Thyroid gland (tissue), 4 donors: ENCODE results near the gene CNTN5. TPM values are rescaled to one million over a fixed set of nuclear protein-coding genes. Genes with fewer than 3 reads are reported as not detected.

Source experiments
- DNase-seq, 2 donors: peaks; one replicate each; pipeline ENCODE4 v3.0.0-alpha.2; 2019
- H3K27ac ChIP-seq, 3 donors: fragments of 200-600 bp; sonication (generic); 1 replicate in 2 of 3; 2 replicates in 1 of 3; pipeline ENCODE4 v1.5.1; 2016 to 2019; ENCODE audit warnings: mild to moderate bottlenecking in 1 of 3, moderate library complexity in 1 of 3
- H3K27me3 ChIP-seq: fragments of 200-600 bp; sonication (generic); one replicate; pipeline ENCODE4 v1.5.1; 2019
- H3K36me3 ChIP-seq, 2 donors: fragments of 200-600 bp; sonication (generic); one replicate each; pipeline ENCODE4 v1.5.1; 2016 to 2019
- H3K4me1 ChIP-seq, 2 donors: fragments of 200-600 bp; sonication (generic); one replicate each; pipeline ENCODE4 v1.5.1; 2017 to 2019
- H3K4me3 ChIP-seq, 3 donors: fragments of 200-600 bp; sonication (generic); replicated peaks in 1 of 3; 1 replicate in 2 of 3; 2 replicates in 1 of 3; pipeline ENCODE4 v1.5.1; 2016; ENCODE audit warnings: mild to moderate bottlenecking in 1 of 3
- H3K9me3 ChIP-seq: fragments of 200-600 bp; sonication (generic); one replicate; pipeline ENCODE4 v1.5.1; 2017
- CTCF ChIP-seq, 6 experiments: fragments of 200-600 bp in 3 of 6; fragments of 450-650 bp in 3 of 6; sonication (generic) in 3 of 6; IDR thresholded peaks; one replicate each; pipeline ENCODE4 v1.5.1; 2016 to 2019; ENCODE audit warnings: antibody characterized with exemption in 6 of 6, mild to moderate bottlenecking in 2 of 6, inconsistent platforms in 1 of 6, moderate library complexity in 1 of 6
- POLR2A ChIP-seq, 2 donors: fragments of 450-650 bp; IDR thresholded peaks; one replicate each; pipeline ENCODE4 v1.6.1; 2017; ENCODE audit warnings: antibody characterized with exemption in 2 of 2, mild to moderate bottlenecking in 2 of 2, moderate library complexity in 1 of 2
- WGBS, 2 donors: methylation state at CpG; one replicate each; pipeline ENCODE4 v1.1.5; 2017; 5-methylcytosine and 5-hydroxymethylcytosine counted together
- intact Hi-C: fragments of 100-400 bp; cut with DNase I; formaldehyde crosslinking; loops from one replicate; pipeline ENCODE4 v1.15.1; 2023
- total RNA-seq, 4 donors: library from RNA; depleted of rRNA; stranded (reverse); fragments of >200 nt; gene quantifications; one replicate each; pipeline ENCODE4 v1.2.3, GENCODE V29; 2016

CNTN5 gene
- total RNA-seq, 4 donors from 2014 or later = 1.9 to 14.3 (median 12.0) TPM

GRCh38 chr11:100221791-100222190 lies 1201.0 kb downstream of the CNTN5 start:
- H3K4me3 ChIP-seq = no peak overlapping the region
- no peaks in the 10 kb centered on the region for H3K36me3 ChIP-seq
- TF ChIP-seq POLR2A (IDR thresholded peaks at IDR 0.05) (no peak), CTCF (IDR thresholded peaks at IDR 0.05) (no peak)
- no peak for DNase-seq
- H3K27ac ChIP-seq = no peak overlapping the region
- H3K27me3 ChIP-seq = no peaks in the 10 kb centered on the region
- no peaks in the 10 kb centered on the region for H3K4me1 ChIP-seq
- H3K9me3 ChIP-seq = no peaks in the 10 kb centered on the region
- 69 to 73% methylated on average over 2 of the region's 2 CpGs for WGBS, 2 donors
- intact Hi-C loops = no loop called here

- H3K27me3 ChIP-seq = no peaks in the 10 kb centered on the region
- intact Hi-C loops = no loop called here
- no peaks in the 10 kb centered on the region for H3K4me1 ChIP-seq
- H3K27ac ChIP-seq = no peak overlapping the region
- TF ChIP-seq POLR2A (IDR thresholded peaks at IDR 0.05) (no peak), CTCF (IDR thresholded peaks at IDR 0.05) (no peak)
- H3K4me3 ChIP-seq = no peak overlapping the region
- 98% methylated on average over 1 of the region's 1 CpG for WGBS, 2 donors
- no peaks in the 10 kb centered on the region for H3K36me3 ChIP-seq
- DNase-seq = no peak
- no peaks in the 10 kb centered on the region for H3K9me3 ChIP-seq
Observed at GRCh38 chr11:100224541-100225034, 1203.8 kb downstream of the CNTN5 start.

GRCh38 chr11:100229086-100229485 lies 1208.3 kb downstream of the CNTN5 start:
- Histone ChIP-seq H3K9me3 (no peaks in the 10 kb centered on the region), H3K4me3 (no peak overlapping the region), H3K27ac (no peak overlapping the region), H3K4me1 (no peaks in the 10 kb centered on the region), H3K27me3 (no peaks in the 10 kb centered on the region), H3K36me3 (no peaks in the 10 kb centered on the region)
- no peak for DNase-seq
- intact Hi-C loops = no loop called here
- WGBS, 2 donors = 81 to 86% methylated on average over 1 of the region's 1 CpG
- TF ChIP-seq CTCF (IDR thresholded peaks at IDR 0.05) = no peak
- no peak for TF ChIP-seq POLR2A (IDR thresholded peaks at IDR 0.05)

GRCh38 chr11:100232006-100232405 lies 1211.3 kb downstream of the CNTN5 start:
- intact Hi-C loops = no loop called here
- H3K27me3 ChIP-seq = no peaks in the 10 kb centered on the region
- DNase-seq = peak in 1 of 2 donors; percentile 43
- H3K4me1 ChIP-seq = no peaks in the 10 kb centered on the region
- no peak overlapping the region for H3K4me3 ChIP-seq
- no peak for TF ChIP-seq CTCF (IDR thresholded peaks at IDR 0.05)
- TF ChIP-seq POLR2A (IDR thresholded peaks at IDR 0.05) = no peak
- no peak overlapping the region for H3K27ac ChIP-seq
- WGBS, 2 donors = 52 to 53% methylated on average over 2 of the region's 2 CpGs
- no peaks in the 10 kb centered on the region for H3K9me3 ChIP-seq
- H3K36me3 ChIP-seq = no peaks in the 10 kb centered on the region

GRCh38 chr11:100235085-100235484 lies 1214.3 kb downstream of the CNTN5 start:
- no peaks in the 10 kb centered on the region for H3K27me3 ChIP-seq
- DNase-seq = no peak
- no peak overlapping the region for H3K4me3 ChIP-seq
- WGBS, 2 donors = 69 to 82% methylated on average over 4 of the region's 4 CpGs
- intact Hi-C loops = no loop called here
- TF ChIP-seq CTCF (IDR thresholded peaks at IDR 0.05) (no peak), POLR2A (IDR thresholded peaks at IDR 0.05) (no peak)
- H3K36me3 ChIP-seq = no peaks in the 10 kb centered on the region
- H3K27ac ChIP-seq = no peak overlapping the region
- H3K9me3 ChIP-seq = no peaks in the 10 kb centered on the region
- no peaks in the 10 kb centered on the region for H3K4me1 ChIP-seq
